ENCODE data around the gene LRRC42.

LRRC42 gene, protein sequence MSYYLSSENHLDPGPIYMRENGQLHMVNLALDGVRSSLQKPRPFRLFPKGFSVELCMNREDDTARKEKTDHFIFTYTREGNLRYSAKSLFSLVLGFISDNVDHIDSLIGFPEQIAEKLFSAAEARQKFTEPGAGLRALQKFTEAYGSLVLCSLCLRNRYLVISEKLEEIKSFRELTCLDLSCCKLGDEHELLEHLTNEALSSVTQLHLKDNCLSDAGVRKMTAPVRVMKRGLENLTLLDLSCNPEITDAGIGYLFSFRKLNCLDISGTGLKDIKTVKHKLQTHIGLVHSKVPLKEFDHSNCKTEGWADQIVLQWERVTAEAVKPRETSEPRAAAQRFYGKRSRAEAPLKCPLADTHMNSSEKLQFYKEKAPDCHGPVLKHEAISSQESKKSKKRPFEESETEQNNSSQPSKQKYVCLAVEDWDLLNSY

DNA sequence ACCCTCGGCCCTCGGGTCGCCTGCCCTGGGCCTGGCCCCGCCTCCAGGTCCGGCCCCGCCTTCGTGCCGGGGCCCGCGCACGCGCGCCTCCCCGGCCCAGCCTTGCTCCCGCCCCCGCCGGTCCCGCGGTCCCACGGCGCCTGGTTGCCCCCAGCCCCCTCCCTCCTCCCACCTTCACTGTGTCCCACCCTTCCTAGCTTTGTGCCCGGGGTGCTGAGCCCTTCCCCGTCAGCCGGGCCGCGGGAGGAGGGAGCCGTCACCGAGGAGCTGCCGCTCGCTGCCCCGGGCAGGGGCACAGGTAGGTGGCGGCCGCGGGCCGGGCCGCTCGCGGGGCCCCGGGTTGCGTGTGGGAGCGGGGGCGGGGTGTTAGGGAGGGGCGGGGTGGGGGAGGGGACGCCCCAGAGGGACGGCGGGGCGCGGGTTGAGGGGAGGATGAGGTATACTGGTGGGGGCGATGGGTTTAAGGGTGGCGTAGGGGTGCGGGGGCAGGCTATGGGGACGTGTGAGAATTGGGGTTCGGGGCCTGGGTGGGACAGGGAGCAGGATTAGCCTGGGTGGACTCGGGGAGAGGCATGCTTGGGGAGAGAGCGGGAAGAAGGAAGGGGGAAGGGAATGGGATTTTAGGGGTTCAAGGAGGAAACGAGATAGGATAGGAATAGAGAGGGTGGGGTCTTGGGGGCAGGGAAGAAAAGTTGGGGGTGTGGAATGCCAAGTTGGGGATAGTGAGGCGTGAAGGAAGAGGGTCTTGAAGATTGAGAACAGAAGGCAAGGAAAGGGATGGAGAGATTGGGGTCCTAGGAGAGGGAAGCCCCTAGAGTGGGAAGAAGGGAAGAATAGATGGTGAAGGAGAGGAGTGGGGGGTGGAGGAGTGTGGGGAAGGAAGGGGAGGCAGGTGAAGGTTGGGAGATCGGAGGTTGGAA, at the start of gene LRRC42:
Gene LRRC42 (plus strand): TSS at position 99 of the 920 bp plus-strand sequence. CDS start 5,650 bp downstream, outside the sequence.
- peak within 1 kb of the TSS; percentile 79 for H2AFZ ChIP-seq (ENCODE audit: low read depth, low read length, severe bottlenecking)

DNA sequence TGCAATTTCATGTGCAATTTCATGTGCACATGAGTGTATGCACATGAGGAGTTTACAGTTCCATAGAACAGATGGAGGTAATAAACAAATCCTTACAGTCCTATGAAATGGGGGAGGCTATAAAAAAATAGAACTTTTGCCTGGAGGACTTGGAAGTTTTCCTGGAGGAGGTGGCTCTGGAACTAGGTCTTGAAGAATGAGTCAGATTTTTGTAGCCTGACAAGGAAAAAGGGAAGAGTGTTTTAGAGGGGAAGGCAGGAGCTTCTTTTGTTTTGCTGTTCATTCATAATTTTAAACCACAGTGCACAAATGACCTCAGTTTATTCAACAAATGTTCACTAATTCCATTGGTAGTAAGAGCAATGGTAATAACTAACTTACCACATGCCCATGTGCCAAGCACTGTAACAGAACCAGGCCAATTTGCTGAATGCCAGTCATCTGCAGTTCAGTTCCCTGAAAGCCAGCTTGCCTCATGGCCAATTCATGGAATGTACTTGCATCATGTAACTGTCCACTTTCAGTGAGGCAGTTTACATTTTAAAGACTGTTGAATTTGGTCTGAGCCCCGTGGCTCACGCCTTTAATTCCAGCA, 49.4 kb upstream of the LRRC42 start:
- no peak overlapping the region for H2AFZ ChIP-seq (ENCODE audit: low read depth, low read length, severe bottlenecking)
- H3K9ac ChIP-seq (ENCODE audit: low read length), result no peak overlapping the region
- no peaks in the 10 kb centered on the region for H3K36me3 ChIP-seq (ENCODE audit: low read length)
- H3K27ac ChIP-seq (ENCODE audit: low read depth, low read length), result no peak overlapping the region
- no peak overlapping the region for H3K4me2 ChIP-seq (ENCODE audit: low read depth, low read length, poor library complexity, severe bottlenecking)
- no peaks in the 10 kb centered on the region for H3F3A ChIP-seq (ENCODE audit: insufficient read depth)
- no peaks in the 10 kb centered on the region for H3K27me3 ChIP-seq (ENCODE audit: low read length)
- H3K4me3 ChIP-seq (ENCODE audit: insufficient read depth, low read length, poor library complexity, severe bottlenecking), result no peak overlapping the region
- H3K9me3 ChIP-seq (ENCODE audit: insufficient read depth, low read length), result no peaks in the 10 kb centered on the region
- no peaks in the 10 kb centered on the region for H3K9me2 ChIP-seq (replicated peaks; ENCODE audit: insufficient read depth, low read length)
- H4K20me1 ChIP-seq (ENCODE audit: low read depth, low read length), result no peaks in the 10 kb centered on the region
- H3K79me2 ChIP-seq (ENCODE audit: insufficient read depth, low read length), result no peaks in the 10 kb centered on the region
- TF ChIP-seq EZH2phosphoT487 (conservative IDR thresholded peaks at IDR 0.05; ENCODE audit: low read length), result no peak
- TF ChIP-seq, protein P1, sequence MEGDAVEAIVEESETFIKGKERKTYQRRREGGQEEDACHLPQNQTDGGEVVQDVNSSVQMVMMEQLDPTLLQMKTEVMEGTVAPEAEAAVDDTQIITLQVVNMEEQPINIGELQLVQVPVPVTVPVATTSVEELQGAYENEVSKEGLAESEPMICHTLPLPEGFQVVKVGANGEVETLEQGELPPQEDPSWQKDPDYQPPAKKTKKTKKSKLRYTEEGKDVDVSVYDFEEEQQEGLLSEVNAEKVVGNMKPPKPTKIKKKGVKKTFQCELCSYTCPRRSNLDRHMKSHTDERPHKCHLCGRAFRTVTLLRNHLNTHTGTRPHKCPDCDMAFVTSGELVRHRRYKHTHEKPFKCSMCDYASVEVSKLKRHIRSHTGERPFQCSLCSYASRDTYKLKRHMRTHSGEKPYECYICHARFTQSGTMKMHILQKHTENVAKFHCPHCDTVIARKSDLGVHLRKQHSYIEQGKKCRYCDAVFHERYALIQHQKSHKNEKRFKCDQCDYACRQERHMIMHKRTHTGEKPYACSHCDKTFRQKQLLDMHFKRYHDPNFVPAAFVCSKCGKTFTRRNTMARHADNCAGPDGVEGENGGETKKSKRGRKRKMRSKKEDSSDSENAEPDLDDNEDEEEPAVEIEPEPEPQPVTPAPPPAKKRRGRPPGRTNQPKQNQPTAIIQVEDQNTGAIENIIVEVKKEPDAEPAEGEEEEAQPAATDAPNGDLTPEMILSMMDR (IDR thresholded peaks at IDR 0.05; ENCODE audit: insufficient read depth, low read length, poor library complexity, severe bottlenecking), result no peak

More for the DNA sequence above, at the start of gene LRRC42:
- Histone ChIP-seq H3K9ac (ENCODE audit: low read length) (peak within 1 kb of the TSS; percentile 86), H3K27ac (ENCODE audit: low read depth, low read length) (peak within 1 kb of the TSS; percentile 76), H3K4me3 (ENCODE audit: insufficient read depth, low read length, poor library complexity, severe bottlenecking) (peak within 1 kb of the TSS; percentile 72), H3F3A (ENCODE audit: insufficient read depth) (peaks cover 14% of the 10 kb centered on the region; the same call in 1 of the 2 replicates), H3K9me3 (ENCODE audit: insufficient read depth, low read length) (no peaks in the 10 kb centered on the region), H3K36me3 (ENCODE audit: low read length) (no peaks in the 10 kb centered on the region), H3K9me2 (replicated peaks; ENCODE audit: insufficient read depth, low read length) (no peaks in the 10 kb centered on the region), H3K27me3 (ENCODE audit: low read length) (no peaks in the 10 kb centered on the region), H4K20me1 (ENCODE audit: low read depth, low read length) (no peaks in the 10 kb centered on the region), H3K4me2 (ENCODE audit: low read depth, low read length, poor library complexity, severe bottlenecking) (peak within 1 kb of the TSS; percentile 85), H3K79me2 (ENCODE audit: insufficient read depth, low read length) (peaks cover 52% of the 10 kb centered on the region)
- TF ChIP-seq, protein P1 (IDR thresholded peaks at IDR 0.05; ENCODE audit: insufficient read depth, low read length, poor library complexity, severe bottlenecking), result peak; percentile 15
- no peak for TF ChIP-seq EZH2phosphoT487 (conservative IDR thresholded peaks at IDR 0.05; ENCODE audit: low read length)

DNA sequence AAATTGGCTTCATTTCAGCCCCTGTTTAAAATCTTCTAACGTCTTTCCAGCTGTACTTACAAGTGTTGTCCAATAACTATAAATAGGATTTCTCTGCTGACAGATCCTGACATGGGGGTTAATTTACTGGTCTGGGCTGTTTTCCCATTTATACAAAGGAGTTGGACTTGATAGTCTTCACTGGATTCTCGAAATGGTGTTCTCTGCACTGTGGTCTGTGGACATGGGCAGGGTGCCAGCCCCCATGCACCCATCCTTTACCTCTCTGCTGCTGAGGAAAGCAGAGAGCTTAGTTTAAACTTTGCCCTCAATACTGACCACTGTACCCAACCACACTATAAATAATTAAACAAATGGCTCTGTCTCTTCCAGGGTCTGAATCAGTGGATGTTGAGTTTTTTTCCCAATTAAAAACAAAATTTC, 46.9 kb upstream of the LRRC42 start:
- Histone ChIP-seq H2AFZ (ENCODE audit: low read depth, low read length, severe bottlenecking) (no peak overlapping the region), H3F3A (ENCODE audit: insufficient read depth) (no peaks in the 10 kb centered on the region), H3K27me3 (ENCODE audit: low read length) (no peaks in the 10 kb centered on the region), H3K27ac (ENCODE audit: low read depth, low read length) (no peak overlapping the region), H3K9me3 (ENCODE audit: insufficient read depth, low read length) (no peaks in the 10 kb centered on the region), H3K4me3 (ENCODE audit: insufficient read depth, low read length, poor library complexity, severe bottlenecking) (no peak overlapping the region), H4K20me1 (ENCODE audit: low read depth, low read length) (no peaks in the 10 kb centered on the region), H3K9me2 (replicated peaks; ENCODE audit: insufficient read depth, low read length) (no peaks in the 10 kb centered on the region), H3K36me3 (ENCODE audit: low read length) (no peaks in the 10 kb centered on the region), H3K9ac (ENCODE audit: low read length) (no peak overlapping the region), H3K79me2 (ENCODE audit: insufficient read depth, low read length) (no peaks in the 10 kb centered on the region), H3K4me2 (ENCODE audit: low read depth, low read length, poor library complexity, severe bottlenecking) (no peak overlapping the region)
- TF ChIP-seq EZH2phosphoT487 (conservative IDR thresholded peaks at IDR 0.05; ENCODE audit: low read length), result no peak
- TF ChIP-seq, protein P1 (IDR thresholded peaks at IDR 0.05; ENCODE audit: insufficient read depth, low read length, poor library complexity, severe bottlenecking), result no peak

Data from SU-DHL-6 (cell line).